Activated CD4-positive, alpha-beta T cell treated with anti-CD3 and anti-CD28 coated beads for 4 hours (primary cell): ENCODE results near the gene FAM20C.
"Not testable (repeated sequence)": the region's sequence is repeated elsewhere in the genome, so short reads cannot be mapped to it uniquely, and the experiment has no call there.

Experiments
- DNase-seq, 2 donors: peaks; one replicate each; pipeline ENCODE4 v3.0.0-alpha.2; 2020

The FAM20C gene

GRCh38 chr7:230274-230673 is 37.9 kb downstream of the FAM20C start:
- no peak for DNase-seq

GRCh38 chr7:231030-231857 is 38.9 kb downstream of the FAM20C start:
- DNase-seq: no peak

- no peak for DNase-seq
These were observed 39.5 kb downstream of the FAM20C start for GRCh38 chr7:231858-232246.

GRCh38 chr7:232410-233248 is 40.3 kb downstream of the FAM20C start:
- DNase-seq: no peak

GRCh38 chr7:233249-234035 is 41.1 kb downstream of the FAM20C start:
- DNase-seq: no peak

GRCh38 chr7:234051-234707 is 41.8 kb downstream of the FAM20C start:
- DNase-seq: no peak

- no peak for DNase-seq
These were observed 42.6 kb downstream of the FAM20C start for GRCh38 chr7:234708-235553.

- DNase-seq: no peak
These were observed 43.4 kb downstream of the FAM20C start for GRCh38 chr7:235576-236395.

GRCh38 chr7:236967-237366 is 44.6 kb downstream of the FAM20C start:
- no peak for DNase-seq

- no peak for DNase-seq
These were observed 45.0 kb downstream of the FAM20C start for GRCh38 chr7:237385-237784.

GRCh38 chr7:240146-240676 is 47.8 kb downstream of the FAM20C start:
- DNase-seq: no peak

GRCh38 chr7:240887-241421 is 48.6 kb downstream of the FAM20C start:
- DNase-seq: no peak

GRCh38 chr7:241513-241912 is 49.1 kb downstream of the FAM20C start:
- DNase-seq: no peak

GRCh38 chr7:242826-243579 is 50.6 kb downstream of the FAM20C start:
- DNase-seq: not testable (repeated sequence)

GRCh38 chr7:243580-243978 is 51.2 kb downstream of the FAM20C start:
- DNase-seq: not testable (repeated sequence)

GRCh38 chr7:244974-245373 is 52.6 kb downstream of the FAM20C start:
- no peak for DNase-seq

- DNase-seq: no peak
These were observed 53.4 kb downstream of the FAM20C start for GRCh38 chr7:245574-246295.

- no peak for DNase-seq
These were observed 54.1 kb downstream of the FAM20C start for GRCh38 chr7:246451-246850.

- DNase-seq: no peak
These were observed 54.8 kb downstream of the FAM20C start for GRCh38 chr7:247181-247580.
